GM12878 (cell line): ENCODE results near the gene SMG5. TPM values are rescaled to one million over a fixed set of nuclear protein-coding genes. Genes with fewer than 3 reads are reported as not detected.
"Not testable (repeated sequence)": the region's sequence is repeated elsewhere in the genome, so short reads cannot be mapped to it uniquely, and the experiment has no call there.

Experiments
- ATAC-seq: fragments of 200-7000 bp; cut with Tn5 transposase; 3 replicates; pipeline ENCODE4 v1.9.1; 2020; ENCODE audit warnings: mild to moderate bottlenecking, moderate library complexity
- BruUV-seq: library from RNA; stranded (reverse); fragments of 400-500 nt; replicated peaks from 2 replicates; lab custom pipeline; 2021; lab: Mats Ljungman, UMichigan
- CTCF ChIA-PET: fragments of 300-600 bp; sonication (Branson Sonifier 250); formaldehyde crosslinking; extraction: SDS; loops from one replicate; lab custom pipeline; 2021; ENCODE audit warnings: inconsistent platforms; lab: Yijun Ruan, JAX
- POLR2A ChIA-PET: fragments of 350-600 bp; formaldehyde crosslinking; extraction: SDS; loops from one replicate; lab custom pipeline; 2021; ENCODE audit warnings: inconsistent platforms; lab: Charles Lee
- RAD21 ChIA-PET: fragments of 300-600 bp; sonication (Branson Sonifier 250); formaldehyde crosslinking; loops from one replicate; lab custom pipeline; 2023; ENCODE audit warnings: antibody characterized with exemption; ENCODE audit not compliant: unreplicated experiment; lab: Charles Lee
- SMC1A ChIA-PET: fragments of 300-600 bp; sonication (Branson Sonifier 250); formaldehyde crosslinking; loops from one replicate; lab custom pipeline; 2023; ENCODE audit not compliant: unreplicated experiment, uncharacterized antibody; lab: Charles Lee
- DNase-seq: peaks from one replicate; pipeline ENCODE4 v3.0.0-alpha.2; 2011; ENCODE audit warnings: low read depth, low spot score
- FAIRE-seq: peaks from 3 replicates; lab custom pipeline; 2011; peaks lifted over from hg19 to GRCh38; lab: Jason Lieb, UNC
- H2AFZ ChIP-seq: 2 replicates; pipeline ENCODE4 v1.6.0; 2011; ENCODE audit warnings: low read depth, low read length, control low read depth; ENCODE audit not compliant: control insufficient read depth
- H3K27ac ChIP-seq: 2 replicates; pipeline ENCODE4 v1.5.1; 2011; ENCODE audit warnings: control low read depth; ENCODE audit not compliant: control insufficient read depth, insufficient read depth
- H3K27me3 ChIP-seq, 2 experiments: replicated peaks in 1 of 2; 2 replicates each; pipeline versions ENCODE4 v1.6.0 to v1.6.1; 2011; ENCODE audit warnings: low read length in 1 of 2; ENCODE audit not compliant: control insufficient read depth in 2 of 2, insufficient read depth in 2 of 2
- H3K36me3 ChIP-seq, 2 experiments: 2 replicates each; pipeline ENCODE4 v1.5.1; 2011; ENCODE audit warnings: low read length in 1 of 2; ENCODE audit not compliant: control insufficient read depth in 2 of 2, insufficient read depth in 2 of 2
- H3K4me1 ChIP-seq: 2 replicates; pipeline ENCODE4 v1.6.1; 2011; ENCODE audit warnings: mild to moderate bottlenecking, low read length, moderate library complexity, mixed read lengths; ENCODE audit not compliant: control insufficient read depth, insufficient read depth
- H3K4me2 ChIP-seq: 2 replicates; pipeline ENCODE4 v1.6.0; 2011; ENCODE audit warnings: control low read depth; ENCODE audit not compliant: control insufficient read depth, insufficient read depth
- H3K4me3 ChIP-seq: fragments of 200-600 bp; sonication (generic); 2 replicates; pipeline ENCODE4 v1.5.1; 2016
- H3K79me2 ChIP-seq: 2 replicates; pipeline ENCODE4 v1.6.0; 2011; ENCODE audit warnings: low read length; ENCODE audit not compliant: control insufficient read depth, insufficient read depth
- H3K9ac ChIP-seq: 2 replicates; pipeline ENCODE4 v1.8.0; 2011; ENCODE audit warnings: low read length, control low read depth, mixed read lengths; ENCODE audit not compliant: control insufficient read depth, insufficient read depth
- H3K9me3 ChIP-seq: replicated peaks from 3 replicates; pipeline ENCODE4 v1.5.1; 2011; ENCODE audit warnings: mild to moderate bottlenecking, low read length; ENCODE audit not compliant: control insufficient read depth, insufficient read depth
- H4K20me1 ChIP-seq: 2 replicates; pipeline ENCODE4 v1.6.0; 2011; ENCODE audit not compliant: control insufficient read depth, insufficient read depth
- BCL11A ChIP-seq: IDR thresholded peaks from 2 replicates; pipeline ENCODE4 v1.6.1; 2011; ENCODE audit warnings: low read depth, low read length
- CBFB ChIP-seq: IDR thresholded peaks from 2 replicates; pipeline ENCODE4 v1.6.1; 2016; ENCODE audit warnings: antibody characterized with exemption, low read depth
- EED ChIP-seq: sonication (generic); IDR thresholded peaks from 2 replicates; pipeline ENCODE4 v1.6.1; 2016; ENCODE audit warnings: antibody characterized with exemption, low read depth
- ESRRA ChIP-seq: IDR thresholded peaks from 2 replicates; pipeline ENCODE4 v1.6.1; 2012; ENCODE audit warnings: mild to moderate bottlenecking, low read length, improper control_type of control experiment
- ETV6 ChIP-seq, 2 experiments: fragments of 450-650 bp in 1 of 2; IDR thresholded peaks in 1 of 2; conservative IDR thresholded peaks in 1 of 2; 2 replicates each; pipeline ENCODE4 v1.6.1; 2014; ENCODE audit warnings: antibody characterized with exemption in 1 of 2, borderline replicate concordance in 1 of 2, low read depth in 1 of 2, mild to moderate bottlenecking in 1 of 2, moderate library complexity in 1 of 2
- FOXM1 ChIP-seq: IDR thresholded peaks from 2 replicates; pipeline ENCODE4 v1.6.1; 2012; ENCODE audit warnings: low read depth, mild to moderate bottlenecking, inconsistent platforms, low read length, moderate library complexity
- GATAD2B ChIP-seq: fragments of 450-650 bp; conservative IDR thresholded peaks from 2 replicates; pipeline ENCODE4 v1.6.1; 2017; ENCODE audit warnings: low read depth, mild to moderate bottlenecking, moderate library complexity
- IKZF2 ChIP-seq, 2 experiments: fragments of 450-650 bp; IDR thresholded peaks; 2 replicates each; pipeline ENCODE4 v1.6.1; 2017; ENCODE audit warnings: mild to moderate bottlenecking in 2 of 2, moderate library complexity in 2 of 2
- IRF5 ChIP-seq: fragments of 450-650 bp; IDR thresholded peaks from 2 replicates; pipeline ENCODE4 v1.6.1; 2017; ENCODE audit warnings: borderline replicate concordance
- MAX ChIP-seq: IDR thresholded peaks from 2 replicates; pipeline ENCODE4 v1.6.1; 2012; ENCODE audit warnings: low read depth, low read length, improper control_type of control experiment
- PAX8 ChIP-seq: fragments of 450-650 bp; IDR thresholded peaks from 2 replicates; pipeline ENCODE4 v1.6.1; 2017; ENCODE audit warnings: mild to moderate bottlenecking, moderate library complexity
- RB1 ChIP-seq: fragments of 450-650 bp; formaldehyde crosslinking; IDR thresholded peaks from 2 replicates; pipeline ENCODE4 v1.6.1; 2017; ENCODE audit warnings: mild to moderate bottlenecking, borderline replicate concordance
- RCOR1 ChIP-seq: conservative IDR thresholded peaks from 2 replicates; pipeline ENCODE4 v1.6.1; 2012; ENCODE audit warnings: low read depth, low read length, improper control_type of control experiment
- SKIL ChIP-seq: fragments of 450-650 bp; IDR thresholded peaks from 2 replicates; pipeline ENCODE4 v1.6.1; 2017; ENCODE audit warnings: mild to moderate bottlenecking, low read depth, inconsistent platforms; ENCODE audit not compliant: poor library complexity, severe bottlenecking
- SRF ChIP-seq, 2 experiments: IDR thresholded peaks; 2 replicates each; pipeline ENCODE4 v1.6.1; 2011; ENCODE audit warnings: low read depth in 2 of 2, low read length in 2 of 2, mild to moderate bottlenecking in 1 of 2, moderate library complexity in 1 of 2
- TCF3 ChIP-seq: IDR thresholded peaks from 2 replicates; pipeline ENCODE4 v1.6.1; 2012; ENCODE audit warnings: low read depth, mild to moderate bottlenecking, low read length, borderline replicate concordance; ENCODE audit not compliant: insufficient read depth
- ZNF217 ChIP-seq: fragments of 450-650 bp; IDR thresholded peaks from 2 replicates; pipeline ENCODE4 v1.6.1; 2017; ENCODE audit warnings: antibody characterized with exemption, mild to moderate bottlenecking
- ZNF274 ChIP-seq: IDR thresholded peaks from one replicate; pipeline ENCODE4 v1.8.0; 2011; ENCODE audit not compliant: insufficient read length, insufficient read depth
- WGBS: methylation state at CpG from one replicate; pipeline ENCODE4 v1.1.6; 2016; ENCODE audit warnings: low lambda C conversion rate; ENCODE audit not compliant: insufficient replicate concordance, insufficient coverage; ENCODE audit errors: missing lambda C conversion rate; 5-methylcytosine and 5-hydroxymethylcytosine counted together
- in situ Hi-C: fragments of 300-500 bp; cut with MboI; formaldehyde crosslinking; loops from 9 replicates; pipeline ENCODE4 v1.14.3; 2018; ENCODE audit warnings: mixed read lengths
- intact Hi-C: fragments of 100-400 bp; cut with micrococcal nuclease; formaldehyde crosslinking; loops from one replicate; pipeline ENCODE4 v1.14.2; 2022; ENCODE audit not compliant: unreplicated experiment
- polyA plus RNA-seq, 11 experiments: library from polyadenylated mRNA; depleted of rRNA in 4 of 11; unstranded in 6 of 11; stranded (reverse) in 5 of 11; fragments of >200 nt; fragmentation: Nextera tagmentation in 4 of 11; fragmentation: Illumina TruSeq in 1 of 11; extraction: Ambion mirVana in 4 of 11; extraction: Trizol in 1 of 11; gene quantifications; 1 replicate in 1 of 11; 2 replicates in 10 of 11; pipeline versions ENCODE4 v1.2.1 to v1.2.3, GENCODE V29; 2011 to 2016; ENCODE audit warnings: inconsistent platforms in 2 of 11, missing spikeins in 2 of 11, low read depth in 1 of 11
- total RNA-seq, 4 experiments: library from RNA; depleted of rRNA in 3 of 4; stranded (reverse); fragments of >200 nt in 3 of 4; fragmentation: Illumina TruSeq in 1 of 4; extraction: Trizol in 1 of 4; gene quantifications; 2 replicates each; pipeline versions ENCODE4 v1.2.1 to v1.2.3, GENCODE V29; 2013 to 2021

Gene SMG5
- total and polyA plus RNA-seq, 10 of the 15 experiments (the other 5 are each of a cell fraction or from before 2014, with no cell fraction given), result 0.76 to 61.5 (median 48.8) TPM

- TF ChIP-seq SKIL (peak; percentile 61), ZNF274 (no peak), MAX (no peak), ESRRA (no peak), EED (peak; percentile 77), ETV6 (conservative IDR thresholded peaks at IDR 0.05 in 1 of 2, IDR thresholded peaks at IDR 0.05 in 1 of 2; ENCODE audit: borderline replicate concordance in 1 of 2, low read depth in 1 of 2) (peak in 1 of 2 experiments; percentile 88; a peak in 2 of 4 replicates), IRF5 (no peak), GATAD2B (no peak), RCOR1 (no peak), BCL11A (no peak), CBFB (0 out of 2 replicates have a peak, but pooled peaks have one; percentile 19), SRF (IDR thresholded peaks at IDR 0.05; ENCODE audit: low read depth in 2 of 2, low read length in 2 of 2) (no peak), FOXM1 (0 out of 2 replicates have a peak, but pooled peaks have one; percentile 34), TCF3 (no peak), IKZF2 (IDR thresholded peaks at IDR 0.05) (peak; percentile 60 to 63), ZNF217 (no peak), RB1 (no peak), PAX8 (no peak)
These were observed 64.8 kb downstream of the SMG5 start (continued) for GRCh38 chr1:156217871-156218270.

GRCh38 chr1:156216361-156217086 lies 66.1 kb downstream of the SMG5 start:
- H3K9me3 ChIP-seq, H2AFZ ChIP-seq, DNase-seq, H3K9ac ChIP-seq, SMC1A ChIA-PET, ATAC-seq, CTCF ChIA-PET, H3K4me2 ChIP-seq, H3K4me3 ChIP-seq, RAD21 ChIA-PET, BruUV-seq, in situ Hi-C loops, H3K27me3 ChIP-seq, H4K20me1 ChIP-seq, H3K27ac ChIP-seq, H3K36me3 ChIP-seq, intact Hi-C loops: not testable (repeated sequence)
- 81% methylated on average over 46 of the region's 55 CpGs for WGBS
- POLR2A ChIA-PET, result interaction anchor here (0.5 kb wide), 1 partner anchor 47 kb away, joined by 4 read pairs; no protein-coding TSS in a partner anchor
- peak; percentile 100 for FAIRE-seq
- Histone ChIP-seq H3K79me2 (peaks cover 30% of the 10 kb centered on the region), H3K4me1 (peaks cover 24% of the 10 kb centered on the region)
